Natural killer cell treated with Interleukin-12 subunit alpha and Interleukin-12 subunit beta and Interleukin-15 and Interleukin-18, amount 100 ng/mL, for 72 hours (primary cell): ENCODE data around the gene TH. TPM values are rescaled to one million over a fixed set of nuclear protein-coding genes. Genes with fewer than 3 reads are reported as not detected.

Source experiments
- ATAC-seq, 2 donors: fragments of 150-1000 bp; cut with Tn5 transposase in 1 of 2; sonication (Bioruptor Pico), chemical (Tn5 transposase) in 1 of 2; 2 replicates each; pipeline ENCODE4 v1.10.0; 2021
- DNase-seq: peaks from one replicate; pipeline ENCODE4 v3.0.0; 2022; ENCODE audit warnings: low spot score
- H3K27ac Mint-ChIP-seq, 2 donors: 1 replicate in 1 of 2; 2 replicates in 1 of 2; pipeline ENCODE4 v1.8.0; 2022; ENCODE audit warnings: mixed read lengths in 2 of 2, mild to moderate bottlenecking in 1 of 2, moderate library complexity in 1 of 2
- H3K27me3 Mint-ChIP-seq, 2 donors: 1 replicate in 1 of 2; 2 replicates in 1 of 2; pipeline ENCODE4 v1.8.0; 2022; ENCODE audit warnings: mixed read lengths in 2 of 2
- H3K36me3 Mint-ChIP-seq: one replicate; pipeline ENCODE4 v1.8.0; 2022; ENCODE audit warnings: mixed read lengths
- H3K4me1 Mint-ChIP-seq, 2 donors: 1 replicate in 1 of 2; 2 replicates in 1 of 2; pipeline ENCODE4 v1.8.0; 2022; ENCODE audit warnings: low read depth in 2 of 2, mixed read lengths in 2 of 2, mild to moderate bottlenecking in 1 of 2
- H3K4me3 Mint-ChIP-seq: one replicate; pipeline ENCODE4 v1.8.0; 2022; ENCODE audit warnings: mixed read lengths
- H3K9me3 Mint-ChIP-seq: 2 replicates; pipeline ENCODE4 v1.8.0; 2022; ENCODE audit warnings: mixed read lengths
- total RNA-seq, 2 donors: library from RNA; stranded (reverse); gene quantifications; one replicate each; pipeline ENCODE4 v1.2.3, GENCODE V29; 2022

The TH gene
- total RNA-seq, 2 donors from 2014 or later: not detected

GRCh38 chr11:2148595-2148994 is 23.0 kb downstream of the TH start:
- Mint-ChIP-seq H3K4me1 (peaks cover 6 to 7% of the 10 kb centered on the region in 2 donors), H3K9me3 (no peaks in the 10 kb centered on the region), H3K27ac (no peak overlapping the region), H3K36me3 (no peaks in the 10 kb centered on the region), H3K4me3 (no peak overlapping the region), H3K27me3 (peaks cover 22 to 32% of the 10 kb centered on the region in 2 donors)
- DNase-seq: no peak
- no peak for ATAC-seq

- no peak overlapping the region for H3K4me3 Mint-ChIP-seq
- peaks cover 34 to 39% of the 10 kb centered on the region in 2 donors for H3K27me3 Mint-ChIP-seq
- no peak for DNase-seq
- H3K36me3 Mint-ChIP-seq: no peaks in the 10 kb centered on the region
- H3K27ac Mint-ChIP-seq: no peak overlapping the region
- no peak for ATAC-seq
- no peaks in the 10 kb centered on the region for H3K9me3 Mint-ChIP-seq
- H3K4me1 Mint-ChIP-seq: peaks cover 16 to 18% of the 10 kb centered on the region in 2 donors
Observed at GRCh38 chr11:2147391-2147790, 24.2 kb downstream of the TH start.

- Mint-ChIP-seq H3K4me1 (peaks cover 19% of the 10 kb centered on the region in 2 donors), H3K4me3 (no peak overlapping the region), H3K36me3 (no peaks in the 10 kb centered on the region), H3K27me3 (peaks cover 47 to 48% of the 10 kb centered on the region in 2 donors), H3K27ac (no peak overlapping the region), H3K9me3 (no peaks in the 10 kb centered on the region)
- DNase-seq: no peak
- ATAC-seq: no peak
Observed at GRCh38 chr11:2146051-2146450, 25.6 kb downstream of the TH start.

GRCh38 chr11:2144544-2145248 is 26.9 kb downstream of the TH start:
- Mint-ChIP-seq H3K36me3 (no peaks in the 10 kb centered on the region), H3K27ac (no peak overlapping the region), H3K4me3 (no peak overlapping the region), H3K9me3 (no peaks in the 10 kb centered on the region), H3K4me1 (peaks cover 19% of the 10 kb centered on the region in 2 donors), H3K27me3 (peaks cover 36 to 41% of the 10 kb centered on the region in 2 donors)
- ATAC-seq: no peak
- DNase-seq: no peak

- peak overlapping the region; percentile 55 for H3K4me3 Mint-ChIP-seq
- peaks cover 36 to 38% of the 10 kb centered on the region in 2 donors for H3K27me3 Mint-ChIP-seq
- H3K9me3 Mint-ChIP-seq: no peaks in the 10 kb centered on the region
- ATAC-seq (no peak), DNase-seq (no peak)
- H3K4me1 Mint-ChIP-seq: peaks cover 19% of the 10 kb centered on the region in 2 donors
- H3K36me3 Mint-ChIP-seq: no peaks in the 10 kb centered on the region
- H3K27ac Mint-ChIP-seq: no peak overlapping the region
Observed at GRCh38 chr11:2143799-2144543, 27.6 kb downstream of the TH start.

GRCh38 chr11:2143477-2143798 is 28.2 kb downstream of the TH start:
- peak overlapping the region; percentile 55 for H3K4me3 Mint-ChIP-seq
- H3K27me3 Mint-ChIP-seq: peaks cover 35 to 36% of the 10 kb centered on the region in 2 donors

GRCh38 chr11:2142762-2143202 is 28.8 kb downstream of the TH start:
- Mint-ChIP-seq H3K4me1 (peaks cover 19 to 22% of the 10 kb centered on the region in 2 donors), H3K9me3 (no peaks in the 10 kb centered on the region), H3K36me3 (no peaks in the 10 kb centered on the region), H3K27ac (peak overlapping the region in 1 of 2 donors; percentile 5), H3K4me3 (peak overlapping the region; percentile 73), H3K27me3 (peaks cover 36 to 37% of the 10 kb centered on the region in 2 donors)
- DNase-seq (no peak), ATAC-seq (peak; percentile 82 to 90)

More at GRCh38 chr11:2143477-2143798, 28.2 kb downstream of the TH start:
- ATAC-seq: no peak
- no peak overlapping the region for H3K27ac Mint-ChIP-seq
- H3K36me3 Mint-ChIP-seq: no peaks in the 10 kb centered on the region
- no peak for DNase-seq
- peaks cover 19 to 20% of the 10 kb centered on the region in 2 donors for H3K4me1 Mint-ChIP-seq
- H3K9me3 Mint-ChIP-seq: no peaks in the 10 kb centered on the region

- ATAC-seq: no peak
- H3K9me3 Mint-ChIP-seq: no peaks in the 10 kb centered on the region
- H3K4me1 Mint-ChIP-seq: peaks cover 19 to 22% of the 10 kb centered on the region in 2 donors
- H3K27me3 Mint-ChIP-seq: peaks cover 36 to 37% of the 10 kb centered on the region in 2 donors
- H3K4me3 Mint-ChIP-seq: peak overlapping the region; percentile 73
- H3K36me3 Mint-ChIP-seq: no peaks in the 10 kb centered on the region
- DNase-seq: no peak
- peak overlapping the region in 1 of 2 donors; percentile 5 for H3K27ac Mint-ChIP-seq
Observed at GRCh38 chr11:2142300-2142759, 29.3 kb downstream of the TH start.

GRCh38 chr11:2140411-2141400 is 30.9 kb downstream of the TH start:
- Mint-ChIP-seq H3K27me3 (peaks cover 35 to 37% of the 10 kb centered on the region in 2 donors), H3K4me3 (no peak overlapping the region), H3K9me3 (no peaks in the 10 kb centered on the region), H3K36me3 (no peaks in the 10 kb centered on the region), H3K4me1 (peaks cover 19 to 20% of the 10 kb centered on the region in 2 donors), H3K27ac (no peak overlapping the region)
- DNase-seq: no peak
- no peak for ATAC-seq

- Mint-ChIP-seq H3K4me1 (peaks cover 19 to 20% of the 10 kb centered on the region in 2 donors), H3K9me3 (no peaks in the 10 kb centered on the region), H3K27ac (no peak overlapping the region), H3K4me3 (no peak overlapping the region), H3K36me3 (no peaks in the 10 kb centered on the region), H3K27me3 (peaks cover 33 to 38% of the 10 kb centered on the region in 2 donors)
- ATAC-seq (no peak), DNase-seq (no peak)
Observed at GRCh38 chr11:2139621-2140337, 31.8 kb downstream of the TH start.

GRCh38 chr11:2139123-2139521 is 32.5 kb downstream of the TH start, which contains the start of gene IGF2:
Gene IGF2, minus strand, starts transcription at chr11:2139389. Its CDS starts 3,866 bp downstream, at chr11:2135523.
- no peak within 1 kb of the TSS for H3K27ac Mint-ChIP-seq
- no peak for DNase-seq
- no peaks in the 10 kb centered on the region for H3K36me3 Mint-ChIP-seq
- no peak for ATAC-seq
- peaks cover 32 to 44% of the 10 kb centered on the region in 2 donors for H3K27me3 Mint-ChIP-seq
- H3K9me3 Mint-ChIP-seq: no peaks in the 10 kb centered on the region
- H3K4me1 Mint-ChIP-seq: peaks cover 19 to 20% of the 10 kb centered on the region in 2 donors
- H3K4me3 Mint-ChIP-seq: peak within 1 kb of the TSS; percentile 70

GRCh38 chr11:2138431-2139122 is 33.0 kb downstream of the TH start:
- DNase-seq (no peak), ATAC-seq (no peak)
- H3K4me1 Mint-ChIP-seq: peaks cover 19% of the 10 kb centered on the region in 2 donors

More at GRCh38 chr11:2138431-2139122, 33.0 kb downstream of the TH start:
- peak overlapping the region; percentile 70 for H3K4me3 Mint-ChIP-seq
- H3K27ac Mint-ChIP-seq: no peak overlapping the region
- H3K27me3 Mint-ChIP-seq: peaks cover 32 to 43% of the 10 kb centered on the region in 2 donors
- H3K36me3 Mint-ChIP-seq: no peaks in the 10 kb centered on the region
- no peaks in the 10 kb centered on the region for H3K9me3 Mint-ChIP-seq
